ENCODE data around the gene APMAP. TPM values are rescaled to one million over a fixed set of nuclear protein-coding genes. Genes with fewer than 3 reads are reported as not detected.

Gene APMAP
- total and polyA plus RNA-seq, 10 of the 15 experiments (the other 5 are each of a cell fraction or from before 2014, with no cell fraction given) = 12.1 to 60.2 (median 32.7) TPM

GRCh38 chr20:25021336-25021735 is 28.8 kb upstream of the APMAP start (continued):
- TF ChIP-seq ZBTB11 (CRISPR knock-in tag; IDR thresholded peaks at IDR 0.05) (no peak), EP300 (IDR thresholded peaks at IDR 0.05; ENCODE audit: borderline replicate concordance in 1 of 2, control insufficient read depth in 1 of 2, low read depth in 2 of 2, low read length in 2 of 2) (no peak), BCLAF1 (IDR thresholded peaks at IDR 0.05) (no peak), CBX3 (IDR thresholded peaks at IDR 0.05; ENCODE audit: borderline replicate concordance, low read depth) (no peak), ZNF217 (IDR thresholded peaks at IDR 0.05) (no peak), IKZF2 (IDR thresholded peaks at IDR 0.05) (no peak), GATAD2B (conservative IDR thresholded peaks at IDR 0.05; ENCODE audit: low read depth) (no peak)
- TF ChIP-seq, protein P1, sequence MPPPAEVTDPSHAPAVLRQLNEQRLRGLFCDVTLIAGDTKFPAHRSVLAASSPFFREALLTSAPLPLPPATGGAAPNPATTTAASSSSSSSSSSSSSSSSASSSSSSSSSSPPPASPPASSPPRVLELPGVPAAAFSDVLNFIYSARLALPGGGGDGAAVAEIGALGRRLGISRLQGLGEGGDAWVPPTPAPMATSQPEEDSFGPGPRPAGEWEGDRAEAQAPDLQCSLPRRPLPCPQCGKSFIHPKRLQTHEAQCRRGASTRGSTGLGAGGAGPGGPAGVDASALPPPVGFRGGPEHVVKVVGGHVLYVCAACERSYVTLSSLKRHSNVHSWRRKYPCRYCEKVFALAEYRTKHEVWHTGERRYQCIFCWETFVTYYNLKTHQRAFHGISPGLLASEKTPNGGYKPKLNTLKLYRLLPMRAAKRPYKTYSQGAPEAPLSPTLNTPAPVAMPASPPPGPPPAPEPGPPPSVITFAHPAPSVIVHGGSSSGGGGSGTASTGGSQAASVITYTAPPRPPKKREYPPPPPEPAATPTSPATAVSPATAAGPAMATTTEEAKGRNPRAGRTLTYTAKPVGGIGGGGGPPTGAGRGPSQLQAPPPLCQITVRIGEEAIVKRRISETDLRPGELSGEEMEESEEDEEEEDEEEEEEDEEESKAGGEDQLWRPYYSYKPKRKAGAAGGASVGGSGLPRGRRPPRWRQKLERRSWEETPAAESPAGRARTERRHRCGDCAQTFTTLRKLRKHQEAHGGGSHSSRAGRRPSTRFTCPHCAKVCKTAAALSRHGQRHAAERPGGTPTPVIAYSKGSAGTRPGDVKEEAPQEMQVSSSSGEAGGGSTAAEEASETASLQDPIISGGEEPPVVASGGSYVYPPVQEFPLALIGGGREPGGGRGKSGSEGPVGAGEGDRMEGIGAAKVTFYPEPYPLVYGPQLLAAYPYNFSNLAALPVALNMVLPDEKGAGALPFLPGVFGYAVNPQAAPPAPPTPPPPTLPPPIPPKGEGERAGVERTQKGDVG (CRISPR knock-in tag; IDR thresholded peaks at IDR 0.05) = no peak
